Activated T-helper 17 cell treated with anti-CD3 and anti-CD28 coated beads, Interleukin-2, amount 50 U/mL, for 72 hours (primary cell): ENCODE data around the gene TBCD. TPM values are rescaled to one million over a fixed set of nuclear protein-coding genes. Genes with fewer than 3 reads are reported as not detected.

ENCODE experiments used
- ATAC-seq: fragments of 150-1000 bp; cut with Tn5 transposase; replicated peaks from 2 replicates; pipeline ENCODE4 v1.10.0; 2021; ENCODE audit warnings: mild to moderate bottlenecking, moderate library complexity
- H3K27ac Mint-ChIP-seq: one replicate; pipeline ENCODE4 v1.8.0; 2022; ENCODE audit warnings: mixed read lengths
- H3K27me3 Mint-ChIP-seq: one replicate; pipeline ENCODE4 v1.8.0; 2022; ENCODE audit warnings: mixed read lengths
- H3K36me3 Mint-ChIP-seq: one replicate; pipeline ENCODE4 v1.8.0; 2022; ENCODE audit warnings: low read depth, mild to moderate bottlenecking, mixed read lengths
- H3K4me1 Mint-ChIP-seq: one replicate; pipeline ENCODE4 v1.8.0; 2022; ENCODE audit warnings: mixed read lengths
- H3K4me3 Mint-ChIP-seq: one replicate; pipeline ENCODE4 v1.8.0; 2022; ENCODE audit warnings: mild to moderate bottlenecking, mixed read lengths
- H3K9me3 Mint-ChIP-seq: one replicate; pipeline ENCODE4 v1.8.0; 2022; ENCODE audit warnings: mixed read lengths
- total RNA-seq, 2 donors: library from RNA; stranded (reverse); gene quantifications; one replicate each; pipeline ENCODE4 v1.2.3, GENCODE V29; 2022

Gene TBCD
- total RNA-seq, 2 donors from 2014 or later, result 111 to 139 TPM

DNA sequence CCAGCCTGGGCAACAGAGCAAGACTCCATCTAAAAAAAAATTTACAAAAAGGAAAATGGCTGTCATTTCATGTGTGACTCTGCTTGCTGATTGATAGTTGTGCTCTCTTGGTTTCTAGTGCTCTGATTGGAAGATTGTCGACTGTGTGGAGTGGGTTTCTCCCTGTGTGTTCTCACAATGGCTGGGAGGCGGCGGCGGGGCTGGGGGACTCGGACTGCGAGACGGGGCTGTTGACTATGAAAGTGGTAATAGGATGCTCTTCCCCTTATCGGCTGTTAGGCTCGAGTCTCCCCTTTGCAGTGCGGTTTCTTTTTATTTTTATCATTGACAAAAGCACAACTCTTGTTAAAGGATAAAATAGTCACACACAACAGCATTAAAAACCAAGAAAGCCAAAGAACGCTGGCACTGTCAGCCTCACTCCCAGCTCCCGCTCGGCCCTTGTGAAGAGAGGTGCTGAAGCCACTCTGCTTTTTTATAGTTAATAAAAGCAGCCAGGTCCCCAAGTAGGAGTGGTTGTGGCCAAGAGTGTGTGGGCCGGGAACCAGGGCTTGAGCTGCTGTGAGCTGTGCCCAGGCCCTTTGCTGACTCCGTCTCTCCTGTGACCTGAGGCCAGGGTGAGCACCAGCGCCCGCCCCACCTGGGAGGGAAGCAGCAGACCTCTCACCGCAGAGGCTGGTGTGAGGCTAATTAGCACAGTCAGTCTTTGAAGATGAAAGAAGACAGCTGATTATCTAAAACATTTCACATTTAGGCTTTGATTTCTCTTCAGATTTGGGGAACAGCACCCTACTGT, 36.5 kb downstream of the TBCD start:
- H3K9me3 Mint-ChIP-seq, result no peaks in the 10 kb centered on the region
- H3K36me3 Mint-ChIP-seq, result peaks cover 16% of the 10 kb centered on the region
- no peaks in the 10 kb centered on the region for H3K4me1 Mint-ChIP-seq
- ATAC-seq, result no peak
- no peak overlapping the region for H3K4me3 Mint-ChIP-seq
- H3K27ac Mint-ChIP-seq, result no peak overlapping the region
- H3K27me3 Mint-ChIP-seq, result no peaks in the 10 kb centered on the region

DNA sequence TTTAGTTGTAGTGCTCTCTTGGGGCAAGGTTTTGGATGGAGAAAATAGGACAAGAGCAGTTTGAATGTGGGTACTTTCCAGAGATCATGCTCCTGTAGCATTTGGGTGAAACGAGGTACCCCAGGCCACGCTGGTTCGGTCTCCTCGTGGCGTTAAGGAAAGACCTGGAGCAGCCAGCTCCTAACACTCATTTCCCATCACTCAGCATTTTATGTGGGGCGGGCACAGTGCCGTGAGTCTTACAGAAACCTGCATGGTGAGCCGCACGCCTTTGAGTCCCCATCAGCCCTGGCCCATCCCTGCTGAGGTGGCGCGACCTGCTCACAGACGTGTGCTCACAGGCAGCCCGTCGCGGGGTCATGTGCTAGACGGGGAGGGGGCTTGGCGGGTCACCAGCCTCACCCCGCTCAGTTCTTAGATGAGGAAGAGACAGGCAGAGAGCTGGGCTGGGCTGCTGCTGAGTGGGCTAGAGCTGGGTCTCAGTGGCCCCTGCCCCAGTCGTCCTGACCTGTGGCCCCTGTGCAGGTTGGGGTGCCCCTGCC, 37.3 kb downstream of the TBCD start:
- Mint-ChIP-seq H3K36me3 (peaks cover 10% of the 10 kb centered on the region), H3K9me3 (no peaks in the 10 kb centered on the region), H3K4me1 (no peaks in the 10 kb centered on the region), H3K27ac (no peak overlapping the region), H3K4me3 (no peak overlapping the region), H3K27me3 (no peaks in the 10 kb centered on the region)
- no peak for ATAC-seq

DNA sequence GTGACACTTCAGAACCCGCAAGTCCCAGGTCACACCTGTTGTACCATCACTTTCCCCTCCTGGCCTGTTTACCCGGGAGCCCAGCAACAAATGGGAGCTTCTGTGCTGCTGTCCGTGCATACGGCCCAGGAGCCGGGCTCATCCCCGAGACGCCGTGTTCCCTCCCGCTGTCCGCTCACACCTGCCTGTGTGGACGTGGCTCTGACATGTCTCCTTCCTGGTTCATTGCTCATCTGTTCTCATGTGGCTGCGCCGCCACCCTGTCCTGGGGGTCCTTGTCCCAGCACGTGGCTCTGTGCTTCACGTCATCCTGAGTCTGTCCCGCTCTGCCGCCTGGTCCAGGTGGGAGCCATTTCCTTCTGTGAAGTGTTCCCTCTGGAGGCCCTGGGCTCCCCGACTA, 37.9 kb downstream of the TBCD start:
- no peaks in the 10 kb centered on the region for H3K4me1 Mint-ChIP-seq
- no peak for ATAC-seq
- peaks cover 5% of the 10 kb centered on the region for H3K36me3 Mint-ChIP-seq
- no peak overlapping the region for H3K27ac Mint-ChIP-seq
- H3K9me3 Mint-ChIP-seq, result no peaks in the 10 kb centered on the region
- H3K4me3 Mint-ChIP-seq, result no peak overlapping the region
- H3K27me3 Mint-ChIP-seq, result no peaks in the 10 kb centered on the region

DNA sequence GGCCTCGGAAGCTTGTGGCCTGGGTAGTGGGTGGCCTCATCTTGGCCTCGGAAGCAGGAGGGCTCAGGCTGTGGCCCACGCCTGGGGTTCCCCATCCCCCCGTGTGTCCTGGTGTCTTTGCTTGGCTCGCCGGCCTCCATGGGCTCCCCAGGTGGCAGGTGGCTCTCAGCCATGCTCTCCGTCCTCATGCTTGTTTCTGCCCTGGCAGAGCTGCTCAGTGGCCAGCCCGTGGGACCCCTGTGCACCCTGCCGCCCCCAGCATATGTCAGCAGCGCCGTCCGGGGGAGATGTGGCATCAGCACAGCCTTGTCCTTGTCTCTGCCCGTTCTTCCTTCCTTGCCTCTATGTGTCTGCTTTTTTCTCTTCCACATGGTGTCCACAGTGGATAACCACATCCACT, 38.5 kb downstream of the TBCD start:
- H3K9me3 Mint-ChIP-seq, result no peaks in the 10 kb centered on the region
- H3K27ac Mint-ChIP-seq, result no peak overlapping the region
- H3K4me1 Mint-ChIP-seq, result no peaks in the 10 kb centered on the region
- peaks cover 5% of the 10 kb centered on the region for H3K36me3 Mint-ChIP-seq
- H3K27me3 Mint-ChIP-seq, result no peaks in the 10 kb centered on the region
- no peak for ATAC-seq
- no peak overlapping the region for H3K4me3 Mint-ChIP-seq

DNA sequence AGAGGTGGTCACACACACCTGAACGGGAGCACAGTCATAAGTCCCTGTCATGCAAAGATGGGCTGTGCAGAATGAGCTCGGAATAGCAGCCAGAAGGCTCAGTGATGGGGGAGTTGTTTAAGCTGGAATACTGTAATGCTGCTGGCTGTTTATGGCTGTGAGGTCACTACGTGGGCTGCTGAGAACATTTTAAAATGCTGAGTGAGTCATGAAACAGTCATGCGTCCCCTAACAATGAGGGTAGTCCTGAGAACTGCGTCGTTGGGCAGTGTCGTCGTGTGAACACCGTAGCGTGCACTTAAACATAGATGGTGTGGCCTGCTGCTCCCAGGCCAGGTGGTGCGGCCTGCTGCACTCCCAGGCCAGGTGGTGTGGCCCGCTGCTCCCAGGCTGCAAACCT, 39.7 kb downstream of the TBCD start:
- H3K9me3 Mint-ChIP-seq, result no peaks in the 10 kb centered on the region
- ATAC-seq, result no peak
- no peak overlapping the region for H3K27ac Mint-ChIP-seq
- H3K36me3 Mint-ChIP-seq, result peaks cover 5% of the 10 kb centered on the region
- no peak overlapping the region for H3K4me3 Mint-ChIP-seq
- H3K4me1 Mint-ChIP-seq, result no peaks in the 10 kb centered on the region
- H3K27me3 Mint-ChIP-seq, result no peaks in the 10 kb centered on the region

DNA sequence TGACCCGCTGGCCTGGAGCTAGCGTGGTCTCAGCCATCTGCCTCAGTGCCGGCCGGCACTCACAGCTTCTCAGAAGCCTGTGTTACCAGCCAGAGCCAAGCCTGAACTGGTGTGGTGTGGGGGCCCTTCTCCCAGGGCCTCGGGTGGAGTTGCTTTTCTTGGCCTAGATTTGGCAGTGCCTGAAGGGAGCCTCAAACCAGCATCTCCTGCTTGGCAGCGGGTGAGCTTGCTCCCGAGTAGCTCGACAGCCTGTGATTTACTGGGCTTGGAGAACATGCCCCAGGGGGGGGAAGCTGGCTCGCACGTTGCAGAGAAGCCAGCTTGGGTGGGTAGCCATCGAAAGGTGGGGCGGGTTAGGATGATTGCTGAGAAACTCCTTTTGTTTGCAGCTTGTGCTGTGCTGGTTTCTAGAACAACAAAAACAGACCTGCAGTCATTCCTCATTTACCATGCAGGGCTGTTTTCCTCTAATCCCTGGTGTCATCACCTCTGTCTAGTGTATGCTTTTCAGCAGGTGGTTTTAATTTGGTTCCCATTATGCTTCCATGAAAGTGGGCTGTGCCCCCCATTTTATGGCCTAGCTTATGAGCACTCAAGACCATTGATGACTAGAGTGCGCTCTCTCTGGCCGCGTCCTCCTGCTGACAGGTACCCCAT, 42.2 kb downstream of the TBCD start:
- no peak for ATAC-seq
- Mint-ChIP-seq H3K4me1 (no peaks in the 10 kb centered on the region), H3K4me3 (no peak overlapping the region), H3K9me3 (no peaks in the 10 kb centered on the region), H3K27ac (no peak overlapping the region), H3K27me3 (no peaks in the 10 kb centered on the region), H3K36me3 (peaks cover 25% of the 10 kb centered on the region)

DNA sequence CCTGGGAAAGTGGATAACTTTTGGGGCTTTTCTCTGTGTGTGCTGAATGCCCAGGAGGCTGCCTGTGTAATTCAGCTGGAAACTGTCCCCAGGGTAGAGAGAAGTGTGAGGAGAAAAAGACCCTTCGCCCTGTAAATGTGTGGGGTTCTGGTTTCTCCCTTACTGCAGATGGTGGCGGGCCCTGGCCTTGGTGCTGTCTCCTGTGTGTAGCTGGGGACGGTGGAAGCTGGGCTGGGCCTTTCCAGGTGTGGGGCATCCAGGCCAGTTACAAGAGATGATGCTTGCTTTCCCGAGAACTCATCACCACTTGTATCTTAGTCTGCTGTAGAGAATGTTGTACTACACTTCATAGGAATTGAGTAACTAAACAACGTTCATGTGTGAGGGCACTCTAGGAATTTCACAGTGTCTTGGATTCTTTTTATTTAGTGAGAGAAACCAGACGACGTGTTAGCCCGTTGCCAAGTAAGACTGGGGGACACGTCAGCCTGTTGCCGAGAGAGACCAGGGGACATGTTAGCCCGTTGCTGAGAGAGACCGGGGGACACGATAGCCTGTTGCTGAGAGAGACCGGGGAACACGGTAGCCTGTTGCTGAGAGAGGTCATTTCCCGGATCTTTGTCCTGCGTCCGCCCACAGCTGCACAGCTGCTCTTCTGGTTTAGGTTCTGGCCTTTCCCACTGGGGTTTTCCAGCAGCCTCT, 43.1 kb downstream of the TBCD start:
- Mint-ChIP-seq H3K27me3 (no peaks in the 10 kb centered on the region), H3K4me1 (no peaks in the 10 kb centered on the region), H3K36me3 (peaks cover 30% of the 10 kb centered on the region), H3K9me3 (no peaks in the 10 kb centered on the region), H3K4me3 (no peak overlapping the region), H3K27ac (no peak overlapping the region)
- ATAC-seq, result no peak

DNA sequence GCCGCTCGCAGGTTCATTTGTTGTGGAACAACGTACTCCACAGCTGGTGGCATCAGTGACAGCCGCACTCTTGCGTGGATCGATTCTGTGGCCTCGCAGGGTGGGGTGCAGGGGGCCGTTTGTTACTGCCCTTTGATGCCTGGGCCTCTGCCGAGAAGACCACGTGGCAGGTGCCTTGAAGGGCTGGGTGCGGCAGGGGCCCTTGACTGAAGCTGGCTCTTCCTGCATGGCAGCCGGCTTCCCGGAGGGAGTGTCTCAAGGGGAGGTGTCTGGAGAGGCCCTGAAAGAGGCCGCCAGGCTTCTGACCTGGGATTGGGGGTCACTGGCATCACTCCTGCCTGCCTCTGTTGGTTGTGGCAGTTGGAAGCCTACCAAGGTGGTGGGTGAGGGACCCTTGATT, 43.8 kb downstream of the TBCD start:
- Mint-ChIP-seq H3K4me3 (no peak overlapping the region), H3K27me3 (no peaks in the 10 kb centered on the region), H3K4me1 (no peaks in the 10 kb centered on the region), H3K36me3 (peaks cover 37% of the 10 kb centered on the region), H3K27ac (no peak overlapping the region), H3K9me3 (no peaks in the 10 kb centered on the region)
- ATAC-seq, result no peak

DNA sequence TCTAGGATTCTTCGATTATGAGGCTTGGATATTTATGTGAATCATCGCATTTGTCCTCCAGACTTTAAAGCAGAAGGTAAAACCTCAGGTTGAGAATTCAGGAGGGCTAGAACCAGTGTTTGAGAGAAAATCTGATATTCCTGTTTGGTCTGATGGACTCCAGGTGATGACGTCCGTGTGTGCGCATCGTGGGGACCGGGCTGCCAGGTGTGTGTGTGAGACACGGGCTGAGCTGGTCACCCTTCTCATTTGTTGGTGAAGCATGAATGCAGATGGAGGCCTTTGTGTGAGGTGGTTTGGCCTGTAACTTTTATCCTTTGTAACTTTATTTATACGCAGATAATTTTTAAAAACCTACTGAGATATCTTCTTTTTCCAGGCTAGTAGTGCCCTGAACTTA, 45.2 kb downstream of the TBCD start:
- H3K27ac Mint-ChIP-seq, result no peak overlapping the region
- peaks cover 39% of the 10 kb centered on the region for H3K36me3 Mint-ChIP-seq
- H3K4me1 Mint-ChIP-seq, result peaks cover 6% of the 10 kb centered on the region
- H3K27me3 Mint-ChIP-seq, result no peaks in the 10 kb centered on the region
- ATAC-seq, result no peak
- H3K4me3 Mint-ChIP-seq, result no peak overlapping the region
- no peaks in the 10 kb centered on the region for H3K9me3 Mint-ChIP-seq

DNA sequence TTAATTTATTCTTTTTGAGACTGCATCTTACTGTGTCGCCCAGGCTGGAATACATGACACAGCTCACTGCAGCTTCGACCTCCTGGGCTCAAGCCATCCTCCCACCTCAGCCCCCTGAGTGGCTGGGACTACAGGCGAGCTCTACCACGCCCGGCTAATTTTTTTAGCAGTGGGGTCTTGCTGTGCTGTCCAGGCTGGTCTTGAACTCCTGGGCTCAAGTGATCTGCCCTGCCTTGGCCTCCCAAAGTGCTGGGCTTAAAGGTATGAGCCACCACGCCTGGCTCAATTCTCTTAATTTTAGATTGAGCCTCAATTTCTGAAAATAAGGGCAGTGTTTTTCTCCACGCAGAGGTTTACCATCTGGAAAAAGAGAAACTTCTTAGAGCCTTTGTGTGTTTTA, 46.9 kb downstream of the TBCD start:
- H3K27me3 Mint-ChIP-seq, result no peaks in the 10 kb centered on the region
- peaks cover 6% of the 10 kb centered on the region for H3K4me1 Mint-ChIP-seq
- peaks cover 39% of the 10 kb centered on the region for H3K36me3 Mint-ChIP-seq
- H3K9me3 Mint-ChIP-seq, result no peaks in the 10 kb centered on the region
- no peak overlapping the region for H3K4me3 Mint-ChIP-seq
- no peak overlapping the region for H3K27ac Mint-ChIP-seq
- no peak for ATAC-seq

DNA sequence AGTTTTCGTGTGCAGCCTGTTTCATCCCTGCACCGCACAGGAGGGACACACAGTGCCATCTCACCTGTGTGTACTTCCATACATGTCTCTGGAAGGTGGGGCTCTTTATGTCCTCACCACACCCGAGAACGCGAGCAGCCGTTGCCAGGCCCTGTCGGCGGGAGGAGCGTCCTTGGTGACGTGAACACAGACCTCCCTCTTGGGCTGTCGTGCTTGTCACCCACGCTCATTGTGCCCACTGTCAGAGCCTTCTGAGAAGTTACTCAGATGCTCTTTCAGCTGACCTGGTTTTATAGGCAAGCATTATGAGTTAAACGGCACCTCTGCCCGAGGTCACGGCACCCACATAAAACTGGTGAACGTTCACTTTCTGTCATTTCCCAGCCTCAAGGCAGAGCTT, 47.7 kb downstream of the TBCD start:
- Mint-ChIP-seq H3K27me3 (no peaks in the 10 kb centered on the region), H3K4me1 (peaks cover 6% of the 10 kb centered on the region), H3K9me3 (no peaks in the 10 kb centered on the region), H3K36me3 (peaks cover 39% of the 10 kb centered on the region), H3K4me3 (no peak overlapping the region), H3K27ac (no peak overlapping the region)
- peak; percentile 40 for ATAC-seq

DNA sequence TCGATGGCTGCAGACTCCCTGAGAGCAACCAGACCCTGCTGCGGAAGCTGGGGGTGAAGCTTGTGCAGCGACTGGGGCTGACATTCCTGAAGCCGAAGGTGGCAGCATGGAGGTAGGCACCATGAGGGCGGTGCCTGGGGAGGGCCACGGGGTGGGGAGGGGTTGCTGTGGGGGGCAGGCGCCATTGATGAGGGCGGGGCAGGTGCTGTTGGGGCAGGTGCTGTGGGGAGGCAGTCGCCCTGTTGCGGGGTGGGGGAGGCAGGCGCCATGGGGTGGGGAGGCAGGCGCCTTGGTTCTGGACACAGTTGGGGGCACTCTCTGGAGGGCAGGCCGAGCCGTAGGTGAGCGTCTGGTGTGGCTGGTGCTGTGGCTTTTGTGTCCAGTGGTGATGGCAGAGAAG, 49.0 kb downstream of the TBCD start:
- H3K36me3 Mint-ChIP-seq, result peaks cover 41% of the 10 kb centered on the region
- ATAC-seq, result no peak
- H3K27me3 Mint-ChIP-seq, result no peaks in the 10 kb centered on the region
- peaks cover 6% of the 10 kb centered on the region for H3K4me1 Mint-ChIP-seq
- no peak overlapping the region for H3K27ac Mint-ChIP-seq
- no peak overlapping the region for H3K4me3 Mint-ChIP-seq
- no peaks in the 10 kb centered on the region for H3K9me3 Mint-ChIP-seq

DNA sequence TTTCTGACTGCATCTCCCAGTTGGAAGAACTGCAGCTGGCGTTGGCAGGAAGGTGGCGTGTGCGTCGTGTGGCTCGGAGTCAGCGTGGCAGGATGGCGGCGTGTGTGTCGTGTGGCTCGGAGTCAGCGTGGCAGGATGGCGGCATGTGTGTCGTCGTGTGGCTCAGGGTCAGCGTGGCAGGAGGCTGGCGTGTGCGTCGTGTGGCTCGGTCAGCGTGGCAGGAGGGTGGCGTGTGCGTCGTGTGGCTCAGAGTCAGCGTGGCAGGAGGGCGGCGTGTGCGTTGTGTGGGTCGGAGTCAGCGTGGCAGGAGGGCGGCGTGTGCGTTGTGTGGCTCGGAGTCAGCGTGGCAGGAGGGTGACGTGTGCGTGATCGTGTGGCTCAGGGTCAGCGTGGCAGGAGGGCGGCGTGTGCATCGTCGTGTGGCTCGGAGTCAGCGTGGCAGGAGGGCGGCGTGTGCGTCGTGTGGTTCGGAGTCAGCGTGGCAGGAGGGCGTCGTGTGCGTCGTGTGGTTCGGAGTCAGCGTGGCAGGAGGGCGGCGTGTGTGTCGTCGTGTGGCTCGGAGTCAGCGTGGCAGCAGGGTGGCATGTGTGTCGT, 49.6 kb downstream of the TBCD start:
- H3K4me1 Mint-ChIP-seq, result peaks cover 6% of the 10 kb centered on the region
- ATAC-seq, result no peak
- no peaks in the 10 kb centered on the region for H3K27me3 Mint-ChIP-seq
- no peaks in the 10 kb centered on the region for H3K9me3 Mint-ChIP-seq
- peaks cover 46% of the 10 kb centered on the region for H3K36me3 Mint-ChIP-seq
- H3K27ac Mint-ChIP-seq, result no peak overlapping the region
- H3K4me3 Mint-ChIP-seq, result no peak overlapping the region

DNA sequence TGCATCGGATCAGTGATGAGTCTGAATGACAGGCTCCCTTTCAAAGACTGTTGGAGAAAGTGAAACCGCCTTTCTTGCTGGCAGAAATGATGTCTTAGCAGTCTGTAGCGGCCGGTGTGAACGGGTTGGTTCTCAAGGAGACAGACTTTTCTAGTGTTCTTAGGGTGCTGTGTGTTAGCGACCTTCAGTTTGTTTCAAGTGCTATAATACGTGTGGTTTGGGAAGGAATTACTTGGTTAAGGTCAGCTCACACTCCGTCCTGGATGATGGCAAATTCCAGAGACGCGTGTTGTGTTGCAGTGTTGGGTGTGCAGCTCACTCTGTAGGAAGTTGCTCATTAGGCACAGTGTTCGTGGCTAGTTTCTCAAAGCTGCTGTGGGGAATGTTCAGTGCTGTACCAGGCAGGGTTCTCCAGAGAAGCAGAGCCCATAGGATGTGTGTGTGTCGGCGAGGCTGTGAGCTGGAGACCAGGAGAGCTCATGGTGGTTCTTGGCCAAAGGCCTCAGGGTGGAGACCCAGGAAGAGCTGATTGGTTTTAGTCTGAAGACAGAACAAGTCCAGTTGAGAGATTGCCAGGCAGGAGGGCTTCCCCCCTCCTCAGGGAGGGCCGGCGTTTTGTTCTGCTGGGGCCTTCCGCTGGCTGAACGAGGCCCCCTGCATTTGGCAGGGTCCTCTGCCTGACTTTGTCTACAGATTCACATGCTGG, 50.4 kb downstream of the TBCD start:
- no peaks in the 10 kb centered on the region for H3K27me3 Mint-ChIP-seq
- no peak overlapping the region for H3K27ac Mint-ChIP-seq
- H3K9me3 Mint-ChIP-seq, result no peaks in the 10 kb centered on the region
- H3K4me3 Mint-ChIP-seq, result no peak overlapping the region
- peaks cover 6% of the 10 kb centered on the region for H3K4me1 Mint-ChIP-seq
- no peak for ATAC-seq
- peaks cover 40% of the 10 kb centered on the region for H3K36me3 Mint-ChIP-seq
